GM23338 (cell line): Measurements from ENCODE around the gene STXBP5L.

Source experiments
- CREB1 ChIP-seq: fragments of 250-450 bp; sonication (Bioruptor Pico); IDR thresholded peaks from 2 replicates; pipeline ENCODE4 v1.5.0; 2020; ENCODE audit warnings: low read depth, mild to moderate bottlenecking, moderate library complexity
- EZH2 ChIP-seq: fragments of 200-600 bp; sonication (generic); IDR thresholded peaks from one replicate; pipeline ENCODE4 v1.8.0; 2017; ENCODE audit warnings: antibody characterized with exemption, mild to moderate bottlenecking, low read depth; ENCODE audit not compliant: unreplicated experiment
- EZH2phosphoT487 ChIP-seq: fragments of 200-600 bp; sonication (generic); IDR thresholded peaks from one replicate; pipeline ENCODE4 v1.8.1; 2018; ENCODE audit warnings: antibody characterized with exemption; ENCODE audit not compliant: unreplicated experiment
- JUNB ChIP-seq: IDR thresholded peaks from one replicate; pipeline ENCODE4 v1.6.1; 2016; ENCODE audit warnings: antibody characterized with exemption; ENCODE audit not compliant: unreplicated experiment
- NANOG ChIP-seq: IDR thresholded peaks from 2 replicates; pipeline ENCODE4 v1.6.1; 2016; ENCODE audit warnings: antibody characterized with exemption, borderline replicate concordance
- POLR2AphosphoS5 ChIP-seq: IDR thresholded peaks from 2 replicates; pipeline ENCODE4 v1.6.1; 2016; ENCODE audit warnings: antibody characterized with exemption, low read depth
- STAT1 ChIP-seq: IDR thresholded peaks from one replicate; pipeline ENCODE4 v1.6.1; 2016; ENCODE audit warnings: antibody characterized with exemption; ENCODE audit not compliant: unreplicated experiment
- ZNF114 ChIP-seq: fragments of 250-450 bp; sonication (Bioruptor Pico); IDR thresholded peaks from 2 replicates; pipeline ENCODE4 v1.5.0; 2020; ENCODE audit warnings: mild to moderate bottlenecking, moderate library complexity
- ZNF331 ChIP-seq: fragments of 250-450 bp; sonication (Bioruptor Pico); IDR thresholded peaks from 2 replicates; pipeline ENCODE4 v1.5.0; 2020; ENCODE audit warnings: low read depth, mild to moderate bottlenecking, moderate library complexity
- TF ChIP-seq, protein P1 (sequence below): IDR thresholded peaks from 2 replicates; pipeline ENCODE4 v1.6.1; 2016; ENCODE audit warnings: antibody characterized with exemption
- TF ChIP-seq, protein P2 (sequence below), 2 experiments: fragments of 200-600 bp in 1 of 2; sonication (generic) in 1 of 2; conservative IDR thresholded peaks; 2 replicates each; pipeline versions ENCODE4 v1.5.1 to v1.6.1; 2016 to 2017; ENCODE audit warnings: antibody characterized with exemption in 2 of 2, low read depth in 2 of 2, mild to moderate bottlenecking in 2 of 2, moderate library complexity in 1 of 2
- TF ChIP-seq, protein P3 (sequence below): fragments of 250-450 bp; sonication (Bioruptor Pico); IDR thresholded peaks from 2 replicates; pipeline ENCODE4 v1.5.0; 2020; ENCODE audit warnings: mild to moderate bottlenecking, moderate library complexity
- TF ChIP-seq, protein P4 (sequence below): IDR thresholded peaks from one replicate; pipeline ENCODE4 v1.6.1; 2018; ENCODE audit warnings: antibody characterized with exemption; ENCODE audit not compliant: unreplicated experiment

DNA sequence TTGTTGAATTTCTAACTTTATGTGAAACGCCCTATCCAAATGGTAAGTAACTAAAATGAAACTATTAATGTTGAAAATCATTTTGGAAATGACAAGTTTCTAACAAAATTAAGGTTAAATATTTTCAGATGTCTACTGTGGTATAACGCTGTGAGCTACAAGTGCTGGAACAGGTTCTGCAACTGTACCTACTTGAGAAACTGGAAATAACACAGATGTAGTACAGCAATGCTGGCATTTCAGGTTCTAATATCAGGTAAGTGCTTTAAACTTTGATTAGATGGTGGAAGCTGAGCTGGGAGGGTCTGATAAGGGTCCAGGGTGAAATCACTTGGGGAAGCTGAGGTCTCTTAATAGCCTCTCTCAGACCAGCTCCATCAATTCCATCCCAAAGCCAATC, 315.1 kb downstream of the STXBP5L start:
- no peak for TF ChIP-seq POLR2AphosphoS5
- TF ChIP-seq, protein P1, sequence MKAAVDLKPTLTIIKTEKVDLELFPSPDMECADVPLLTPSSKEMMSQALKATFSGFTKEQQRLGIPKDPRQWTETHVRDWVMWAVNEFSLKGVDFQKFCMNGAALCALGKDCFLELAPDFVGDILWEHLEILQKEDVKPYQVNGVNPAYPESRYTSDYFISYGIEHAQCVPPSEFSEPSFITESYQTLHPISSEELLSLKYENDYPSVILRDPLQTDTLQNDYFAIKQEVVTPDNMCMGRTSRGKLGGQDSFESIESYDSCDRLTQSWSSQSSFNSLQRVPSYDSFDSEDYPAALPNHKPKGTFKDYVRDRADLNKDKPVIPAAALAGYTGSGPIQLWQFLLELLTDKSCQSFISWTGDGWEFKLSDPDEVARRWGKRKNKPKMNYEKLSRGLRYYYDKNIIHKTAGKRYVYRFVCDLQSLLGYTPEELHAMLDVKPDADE, result no peak
- TF ChIP-seq NANOG, result no peak
- TF ChIP-seq, protein P2, sequence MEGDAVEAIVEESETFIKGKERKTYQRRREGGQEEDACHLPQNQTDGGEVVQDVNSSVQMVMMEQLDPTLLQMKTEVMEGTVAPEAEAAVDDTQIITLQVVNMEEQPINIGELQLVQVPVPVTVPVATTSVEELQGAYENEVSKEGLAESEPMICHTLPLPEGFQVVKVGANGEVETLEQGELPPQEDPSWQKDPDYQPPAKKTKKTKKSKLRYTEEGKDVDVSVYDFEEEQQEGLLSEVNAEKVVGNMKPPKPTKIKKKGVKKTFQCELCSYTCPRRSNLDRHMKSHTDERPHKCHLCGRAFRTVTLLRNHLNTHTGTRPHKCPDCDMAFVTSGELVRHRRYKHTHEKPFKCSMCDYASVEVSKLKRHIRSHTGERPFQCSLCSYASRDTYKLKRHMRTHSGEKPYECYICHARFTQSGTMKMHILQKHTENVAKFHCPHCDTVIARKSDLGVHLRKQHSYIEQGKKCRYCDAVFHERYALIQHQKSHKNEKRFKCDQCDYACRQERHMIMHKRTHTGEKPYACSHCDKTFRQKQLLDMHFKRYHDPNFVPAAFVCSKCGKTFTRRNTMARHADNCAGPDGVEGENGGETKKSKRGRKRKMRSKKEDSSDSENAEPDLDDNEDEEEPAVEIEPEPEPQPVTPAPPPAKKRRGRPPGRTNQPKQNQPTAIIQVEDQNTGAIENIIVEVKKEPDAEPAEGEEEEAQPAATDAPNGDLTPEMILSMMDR (conservative IDR thresholded peaks at IDR 0.05; ENCODE audit: low read depth in 2 of 2), result no peak
- no peak for TF ChIP-seq EZH2
- no peak for TF ChIP-seq EZH2phosphoT487
- TF ChIP-seq, protein P3, sequence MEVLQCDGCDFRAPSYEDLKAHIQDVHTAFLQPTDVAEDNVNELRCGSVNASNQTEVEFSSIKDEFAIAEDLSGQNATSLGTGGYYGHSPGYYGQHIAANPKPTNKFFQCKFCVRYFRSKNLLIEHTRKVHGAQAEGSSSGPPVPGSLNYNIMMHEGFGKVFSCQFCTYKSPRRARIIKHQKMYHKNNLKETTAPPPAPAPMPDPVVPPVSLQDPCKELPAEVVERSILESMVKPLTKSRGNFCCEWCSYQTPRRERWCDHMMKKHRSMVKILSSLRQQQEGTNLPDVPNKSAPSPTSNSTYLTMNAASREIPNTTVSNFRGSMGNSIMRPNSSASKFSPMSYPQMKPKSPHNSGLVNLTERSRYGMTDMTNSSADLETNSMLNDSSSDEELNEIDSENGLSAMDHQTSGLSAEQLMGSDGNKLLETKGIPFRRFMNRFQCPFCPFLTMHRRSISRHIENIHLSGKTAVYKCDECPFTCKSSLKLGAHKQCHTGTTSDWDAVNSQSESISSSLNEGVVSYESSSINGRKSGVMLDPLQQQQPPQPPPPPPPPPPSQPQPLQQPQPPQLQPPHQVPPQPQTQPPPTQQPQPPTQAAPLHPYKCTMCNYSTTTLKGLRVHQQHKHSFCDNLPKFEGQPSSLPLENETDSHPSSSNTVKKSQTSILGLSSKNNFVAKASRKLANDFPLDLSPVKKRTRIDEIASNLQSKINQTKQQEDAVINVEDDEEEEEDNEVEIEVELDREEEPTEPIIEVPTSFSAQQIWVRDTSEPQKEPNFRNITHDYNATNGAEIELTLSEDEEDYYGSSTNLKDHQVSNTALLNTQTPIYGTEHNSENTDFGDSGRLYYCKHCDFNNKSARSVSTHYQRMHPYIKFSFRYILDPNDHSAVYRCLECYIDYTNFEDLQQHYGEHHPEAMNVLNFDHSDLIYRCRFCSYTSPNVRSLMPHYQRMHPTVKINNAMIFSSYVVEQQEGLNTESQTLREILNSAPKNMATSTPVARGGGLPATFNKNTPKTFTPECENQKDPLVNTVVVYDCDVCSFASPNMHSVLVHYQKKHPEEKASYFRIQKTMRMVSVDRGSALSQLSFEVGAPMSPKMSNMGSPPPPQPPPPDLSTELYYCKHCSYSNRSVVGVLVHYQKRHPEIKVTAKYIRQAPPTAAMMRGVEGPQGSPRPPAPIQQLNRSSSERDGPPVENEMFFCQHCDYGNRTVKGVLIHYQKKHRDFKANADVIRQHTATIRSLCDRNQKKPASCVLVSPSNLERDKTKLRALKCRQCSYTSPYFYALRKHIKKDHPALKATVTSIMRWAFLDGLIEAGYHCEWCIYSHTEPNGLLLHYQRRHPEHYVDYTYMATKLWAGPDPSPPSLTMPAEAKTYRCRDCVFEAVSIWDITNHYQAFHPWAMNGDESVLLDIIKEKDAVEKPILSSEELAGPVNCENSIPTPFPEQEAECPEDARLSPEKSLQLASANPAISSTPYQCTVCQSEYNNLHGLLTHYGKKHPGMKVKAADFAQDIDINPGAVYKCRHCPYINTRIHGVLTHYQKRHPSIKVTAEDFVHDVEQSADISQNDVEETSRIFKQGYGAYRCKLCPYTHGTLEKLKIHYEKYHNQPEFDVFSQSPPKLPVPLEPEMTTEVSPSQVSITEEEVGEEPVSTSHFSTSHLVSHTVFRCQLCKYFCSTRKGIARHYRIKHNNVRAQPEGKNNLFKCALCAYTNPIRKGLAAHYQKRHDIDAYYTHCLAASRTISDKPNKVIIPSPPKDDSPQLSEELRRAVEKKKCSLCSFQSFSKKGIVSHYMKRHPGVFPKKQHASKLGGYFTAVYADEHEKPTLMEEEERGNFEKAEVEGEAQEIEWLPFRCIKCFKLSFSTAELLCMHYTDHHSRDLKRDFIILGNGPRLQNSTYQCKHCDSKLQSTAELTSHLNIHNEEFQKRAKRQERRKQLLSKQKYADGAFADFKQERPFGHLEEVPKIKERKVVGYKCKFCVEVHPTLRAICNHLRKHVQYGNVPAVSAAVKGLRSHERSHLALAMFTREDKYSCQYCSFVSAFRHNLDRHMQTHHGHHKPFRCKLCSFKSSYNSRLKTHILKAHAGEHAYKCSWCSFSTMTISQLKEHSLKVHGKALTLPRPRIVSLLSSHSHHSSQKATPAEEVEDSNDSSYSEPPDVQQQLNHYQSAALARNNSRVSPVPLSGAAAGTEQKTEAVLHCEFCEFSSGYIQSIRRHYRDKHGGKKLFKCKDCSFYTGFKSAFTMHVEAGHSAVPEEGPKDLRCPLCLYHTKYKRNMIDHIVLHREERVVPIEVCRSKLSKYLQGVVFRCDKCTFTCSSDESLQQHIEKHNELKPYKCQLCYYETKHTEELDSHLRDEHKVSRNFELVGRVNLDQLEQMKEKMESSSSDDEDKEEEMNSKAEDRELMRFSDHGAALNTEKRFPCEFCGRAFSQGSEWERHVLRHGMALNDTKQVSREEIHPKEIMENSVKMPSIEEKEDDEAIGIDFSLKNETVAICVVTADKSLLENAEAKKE (CRISPR knock-in tag), result no peak
- TF ChIP-seq, protein P4, sequence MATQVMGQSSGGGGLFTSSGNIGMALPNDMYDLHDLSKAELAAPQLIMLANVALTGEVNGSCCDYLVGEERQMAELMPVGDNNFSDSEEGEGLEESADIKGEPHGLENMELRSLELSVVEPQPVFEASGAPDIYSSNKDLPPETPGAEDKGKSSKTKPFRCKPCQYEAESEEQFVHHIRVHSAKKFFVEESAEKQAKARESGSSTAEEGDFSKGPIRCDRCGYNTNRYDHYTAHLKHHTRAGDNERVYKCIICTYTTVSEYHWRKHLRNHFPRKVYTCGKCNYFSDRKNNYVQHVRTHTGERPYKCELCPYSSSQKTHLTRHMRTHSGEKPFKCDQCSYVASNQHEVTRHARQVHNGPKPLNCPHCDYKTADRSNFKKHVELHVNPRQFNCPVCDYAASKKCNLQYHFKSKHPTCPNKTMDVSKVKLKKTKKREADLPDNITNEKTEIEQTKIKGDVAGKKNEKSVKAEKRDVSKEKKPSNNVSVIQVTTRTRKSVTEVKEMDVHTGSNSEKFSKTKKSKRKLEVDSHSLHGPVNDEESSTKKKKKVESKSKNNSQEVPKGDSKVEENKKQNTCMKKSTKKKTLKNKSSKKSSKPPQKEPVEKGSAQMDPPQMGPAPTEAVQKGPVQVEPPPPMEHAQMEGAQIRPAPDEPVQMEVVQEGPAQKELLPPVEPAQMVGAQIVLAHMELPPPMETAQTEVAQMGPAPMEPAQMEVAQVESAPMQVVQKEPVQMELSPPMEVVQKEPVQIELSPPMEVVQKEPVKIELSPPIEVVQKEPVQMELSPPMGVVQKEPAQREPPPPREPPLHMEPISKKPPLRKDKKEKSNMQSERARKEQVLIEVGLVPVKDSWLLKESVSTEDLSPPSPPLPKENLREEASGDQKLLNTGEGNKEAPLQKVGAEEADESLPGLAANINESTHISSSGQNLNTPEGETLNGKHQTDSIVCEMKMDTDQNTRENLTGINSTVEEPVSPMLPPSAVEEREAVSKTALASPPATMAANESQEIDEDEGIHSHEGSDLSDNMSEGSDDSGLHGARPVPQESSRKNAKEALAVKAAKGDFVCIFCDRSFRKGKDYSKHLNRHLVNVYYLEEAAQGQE, result no peak
- TF ChIP-seq CREB1 (CRISPR knock-in tag), result no peak
- no peak for TF ChIP-seq STAT1
- no peak for TF ChIP-seq ZNF114
- no peak for TF ChIP-seq ZNF331 (CRISPR knock-in tag)
- TF ChIP-seq JUNB, result no peak
